Colon (tissue), 2 donors: ENCODE data around the gene LSM7.

ENCODE experiments used
- FAIRE-seq: peaks from 2 replicates; lab custom pipeline; 2012; peaks lifted over from hg19 to GRCh38; lab: Jason Lieb, UNC
- donor health status: control.
- donor health status: control.

Gene LSM7

DNA sequence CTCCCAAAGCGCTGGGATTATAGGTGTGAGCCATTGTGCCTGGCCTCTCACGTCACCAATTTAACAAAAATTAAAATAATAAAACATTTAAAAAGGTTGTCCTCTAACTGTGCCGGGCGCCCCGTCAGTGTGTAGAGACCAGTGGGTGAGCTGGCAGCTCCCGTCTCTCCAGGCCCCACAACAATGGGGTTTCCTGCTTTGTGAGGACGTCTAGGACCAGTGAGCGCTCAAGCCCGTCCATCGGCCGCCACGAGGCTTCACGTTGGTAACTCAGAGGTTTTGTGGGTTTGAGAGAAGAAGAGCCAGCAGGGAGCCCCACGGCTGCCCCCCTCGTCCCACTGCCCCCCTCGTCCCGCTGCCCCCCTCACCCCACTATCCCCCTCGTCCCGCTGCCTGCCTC, 4.7 kb downstream of the LSM7 start:
- no peak for FAIRE-seq

DNA sequence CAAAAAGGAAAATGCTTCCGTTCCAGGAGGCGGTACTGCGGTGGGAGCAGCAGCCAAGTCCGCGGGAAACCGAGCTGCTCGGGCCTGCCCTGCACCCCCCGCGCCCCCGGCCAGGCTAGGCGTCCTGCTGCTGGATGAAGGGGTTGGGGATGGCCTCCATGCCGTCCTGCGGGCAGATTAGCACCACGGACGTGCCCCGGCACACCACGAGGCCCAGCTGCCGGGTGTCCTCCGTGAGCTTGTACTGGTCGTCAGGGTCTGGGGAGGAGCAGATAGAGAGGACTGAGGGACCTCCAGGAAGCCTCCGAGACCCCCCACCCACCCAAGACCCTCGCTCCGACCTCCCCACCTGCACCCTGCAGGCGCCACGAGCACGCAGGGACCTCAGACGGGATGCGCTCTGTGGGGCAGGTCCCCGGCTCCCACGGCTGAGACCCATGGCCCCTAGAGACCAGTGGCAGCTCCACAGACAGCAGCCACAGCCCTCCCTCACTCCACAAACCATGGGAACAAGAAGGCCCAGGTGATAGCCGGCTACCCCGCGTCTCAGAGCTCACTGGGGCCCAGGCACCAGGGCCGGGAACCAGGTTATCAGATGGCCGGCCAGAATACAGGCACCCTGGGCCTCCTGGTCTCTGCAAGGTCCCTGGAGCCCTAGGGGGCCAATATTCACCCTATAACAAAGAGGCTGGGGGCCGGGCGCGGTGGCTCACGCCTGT, 6.7 kb downstream of the LSM7 start:
- FAIRE-seq: no peak

DNA sequence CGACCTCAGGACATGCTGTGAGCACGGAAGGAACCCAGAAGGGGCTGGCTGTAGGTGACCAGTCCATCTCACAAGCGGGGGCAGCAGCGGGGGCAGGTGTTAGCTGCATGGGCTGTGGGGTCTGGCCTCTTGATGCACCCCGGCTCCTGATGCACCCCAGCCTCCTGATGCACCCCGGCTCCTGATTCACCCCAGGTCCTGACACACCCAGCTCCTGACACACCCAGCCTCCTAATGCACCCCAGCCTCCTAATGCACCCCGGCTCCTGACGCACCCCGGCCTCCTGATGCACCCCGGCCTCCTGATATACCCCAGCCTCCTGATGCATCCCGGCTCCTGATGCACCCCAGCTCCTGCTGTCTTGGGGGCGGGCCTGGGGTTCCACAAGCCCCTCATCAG, 7.4 kb downstream of the LSM7 start:
- no peak for FAIRE-seq

DNA sequence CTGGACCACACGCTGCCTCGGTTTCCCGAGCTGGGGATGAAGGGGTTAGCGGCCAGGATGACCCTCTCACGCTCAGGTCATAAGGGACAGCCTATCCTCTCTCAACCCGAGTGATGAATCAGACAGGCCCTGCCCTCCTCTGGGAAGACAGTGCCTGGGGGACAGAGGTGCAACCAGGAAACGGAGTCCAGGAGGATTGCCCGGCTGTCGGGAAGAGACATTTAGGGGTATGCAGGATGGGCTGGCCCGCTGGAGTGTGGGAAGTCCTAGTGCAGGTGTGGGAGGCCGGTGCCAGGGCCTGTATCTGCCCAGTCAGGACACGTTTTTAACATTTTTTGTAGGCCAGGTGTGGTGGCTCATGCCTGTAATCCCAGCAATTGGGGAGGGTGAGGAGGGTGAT, 8.3 kb downstream of the LSM7 start:
- no peak for FAIRE-seq

DNA sequence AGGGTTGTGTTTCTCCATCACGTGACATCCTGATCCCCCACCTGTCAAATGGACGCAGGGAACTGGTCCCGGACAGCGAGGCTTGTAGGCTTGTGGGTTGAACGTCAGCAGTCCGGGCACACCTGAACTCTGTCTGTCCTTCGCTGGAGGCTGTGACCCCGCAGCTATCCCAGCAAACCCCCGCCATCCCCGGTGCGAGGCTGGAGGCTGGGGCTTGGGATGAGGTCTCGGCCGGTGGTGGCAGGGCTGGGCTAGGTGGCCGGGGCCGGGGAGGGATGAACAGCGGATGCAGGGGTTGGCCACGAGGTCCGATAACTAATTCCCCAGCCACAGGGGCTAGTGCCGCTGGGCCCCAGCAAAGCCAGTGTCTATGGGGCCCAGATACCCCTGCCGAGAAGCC, 8.8 kb downstream of the LSM7 start:
- no peak for FAIRE-seq

DNA sequence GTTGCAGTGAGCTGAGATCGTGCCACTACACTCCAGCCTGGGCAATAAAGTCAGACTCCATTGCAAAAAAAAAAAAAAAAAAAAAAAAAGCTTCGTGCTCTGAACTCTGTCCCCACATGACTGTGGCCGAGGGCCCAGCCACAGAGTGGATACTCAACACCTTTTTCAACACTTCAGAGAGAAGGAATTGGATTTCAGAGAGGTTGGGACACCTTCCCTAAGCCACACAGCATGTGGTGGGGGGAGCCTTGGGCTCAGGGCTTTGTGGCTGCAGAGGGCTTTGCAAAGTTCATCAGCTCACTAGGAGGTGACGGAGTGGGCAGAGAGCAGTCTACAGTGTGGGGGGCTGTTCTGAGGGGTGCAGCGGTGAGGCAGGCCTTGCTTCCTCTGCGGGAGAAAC, 9.5 kb downstream of the LSM7 start:
- no peak for FAIRE-seq

DNA sequence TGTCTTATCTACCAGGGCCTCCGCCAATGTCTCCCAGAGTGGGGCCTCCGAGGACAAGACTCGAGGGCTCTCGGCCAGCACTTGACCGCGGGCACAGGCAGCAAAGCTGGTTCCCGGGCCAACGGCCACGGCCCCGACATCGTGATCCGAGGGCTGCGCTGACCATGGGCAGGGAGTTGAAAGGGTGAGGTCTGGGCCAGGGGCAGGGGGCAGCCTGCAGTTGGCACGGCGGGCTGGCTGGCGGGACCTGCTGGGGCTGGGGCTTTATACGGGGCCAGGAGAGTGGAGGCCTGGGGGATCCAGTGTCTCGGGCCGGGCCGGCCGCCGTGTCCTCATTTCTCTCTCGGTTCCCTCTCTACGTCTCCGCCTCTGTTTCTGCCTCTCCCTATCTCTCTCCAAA, 10.6 kb downstream of the LSM7 start:
- FAIRE-seq: no peak

DNA sequence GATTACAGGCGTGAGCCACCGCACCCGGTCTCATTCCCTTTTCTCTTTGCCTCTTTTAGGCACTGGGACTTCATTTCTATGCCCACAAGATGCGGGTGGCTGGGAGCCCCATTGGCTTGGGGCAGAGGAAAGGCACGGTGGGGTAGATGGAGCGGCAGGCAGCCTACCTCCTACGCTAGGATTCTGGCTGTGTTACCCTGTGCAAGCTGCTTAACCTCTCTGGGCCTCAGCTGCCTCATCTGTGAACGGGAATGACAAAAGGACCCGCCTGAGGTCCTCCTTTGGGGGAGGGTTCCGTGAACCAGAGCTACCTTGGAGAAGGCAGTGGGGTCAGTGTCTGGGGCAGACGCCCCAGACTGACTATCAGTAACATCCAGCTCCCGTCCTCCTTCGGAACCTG, 11.1 kb downstream of the LSM7 start:
- FAIRE-seq: no peak

DNA sequence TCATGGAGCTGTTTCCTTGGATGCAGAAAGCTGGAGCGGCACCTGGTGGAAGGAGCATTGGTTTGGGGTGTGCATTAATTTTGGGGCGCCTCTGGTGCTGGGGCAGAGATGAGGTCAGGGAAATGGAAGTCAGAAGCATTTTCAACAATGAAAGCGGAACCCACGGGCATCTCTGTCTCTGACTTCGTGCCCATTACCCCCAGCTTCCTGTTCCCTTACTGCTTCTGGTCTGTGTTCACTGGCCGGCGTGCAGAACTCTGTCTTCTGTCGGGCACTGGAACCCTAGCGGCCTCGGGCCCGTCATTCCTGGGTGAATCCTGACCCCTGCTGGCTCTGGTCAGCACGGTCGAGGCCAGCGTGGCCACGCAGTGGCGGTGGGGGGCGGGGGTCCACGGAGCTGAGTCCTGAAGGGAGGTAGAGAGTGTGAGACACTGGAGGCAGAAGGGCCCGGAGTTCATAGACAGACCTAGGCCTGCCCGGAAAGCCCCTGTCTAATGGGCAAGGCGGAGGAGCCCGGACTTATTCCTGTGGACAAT, 12.5 kb downstream of the LSM7 start:
- no peak for FAIRE-seq

DNA sequence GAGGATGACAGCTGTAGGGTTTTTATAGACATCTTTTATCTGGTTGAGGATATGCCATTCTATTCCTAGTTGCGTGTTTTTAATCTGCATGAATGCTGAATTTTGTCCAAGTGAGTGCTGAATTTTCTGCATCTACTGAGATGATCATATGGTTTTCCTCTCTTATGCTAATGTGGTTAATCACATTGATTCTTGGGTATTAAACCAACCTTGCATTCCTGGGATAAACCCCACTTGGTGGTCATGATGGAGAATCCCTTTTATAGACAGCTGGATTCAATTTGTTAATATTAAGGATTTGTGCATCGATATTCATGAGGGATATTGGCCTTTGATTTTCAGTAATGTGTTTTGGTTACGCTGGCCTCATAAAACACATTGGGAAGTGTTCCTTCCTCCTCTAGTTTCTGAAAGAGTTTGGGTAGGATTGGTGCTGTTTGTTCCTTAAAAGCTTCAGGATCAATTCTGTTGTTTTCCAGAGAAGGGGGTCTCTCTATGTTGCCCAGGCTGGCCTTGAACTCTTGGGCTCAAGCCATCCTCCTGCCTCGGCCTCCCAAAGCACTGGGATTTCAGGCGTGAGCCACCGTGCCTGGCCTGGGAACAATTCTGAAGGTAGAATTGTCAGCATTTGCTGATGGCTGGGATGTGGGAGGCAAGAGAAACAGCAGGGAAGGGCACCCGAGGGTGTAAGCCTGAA, 13.1 kb downstream of the LSM7 start:
- FAIRE-seq: no peak

DNA sequence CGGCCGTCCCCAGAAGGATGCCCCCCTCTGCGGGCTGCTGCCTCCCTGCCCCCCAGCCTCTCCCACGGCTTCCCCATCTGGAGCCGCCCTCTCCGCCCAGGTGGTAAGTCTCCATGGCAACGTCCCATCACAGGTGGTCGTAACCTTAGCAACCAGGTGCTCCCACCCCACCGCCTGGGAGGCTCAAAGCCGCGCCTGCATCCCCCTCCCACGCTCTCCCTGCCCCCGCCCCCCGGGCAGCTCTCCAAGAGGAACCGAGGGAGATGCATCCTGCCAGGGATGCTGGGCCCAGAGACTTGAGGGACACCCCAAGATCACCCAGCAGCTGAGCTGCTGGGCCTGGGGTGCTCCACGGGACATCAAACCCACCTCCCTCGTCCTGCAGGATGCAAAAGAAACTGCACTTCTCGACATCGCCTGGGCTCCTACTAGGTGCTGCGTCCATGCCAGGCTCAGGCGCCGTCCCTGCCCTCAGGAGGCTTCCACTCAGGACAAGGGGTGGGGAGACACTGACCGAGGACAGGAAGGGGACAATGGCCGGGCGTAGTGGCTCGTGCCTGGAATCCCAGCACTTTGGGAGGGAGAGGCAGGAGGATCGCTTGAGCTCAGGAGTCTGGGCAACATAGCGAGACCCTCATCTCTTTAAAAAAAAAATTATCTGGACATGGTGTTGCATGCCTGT, 15.4 kb downstream of the LSM7 start:
- FAIRE-seq: no peak

DNA sequence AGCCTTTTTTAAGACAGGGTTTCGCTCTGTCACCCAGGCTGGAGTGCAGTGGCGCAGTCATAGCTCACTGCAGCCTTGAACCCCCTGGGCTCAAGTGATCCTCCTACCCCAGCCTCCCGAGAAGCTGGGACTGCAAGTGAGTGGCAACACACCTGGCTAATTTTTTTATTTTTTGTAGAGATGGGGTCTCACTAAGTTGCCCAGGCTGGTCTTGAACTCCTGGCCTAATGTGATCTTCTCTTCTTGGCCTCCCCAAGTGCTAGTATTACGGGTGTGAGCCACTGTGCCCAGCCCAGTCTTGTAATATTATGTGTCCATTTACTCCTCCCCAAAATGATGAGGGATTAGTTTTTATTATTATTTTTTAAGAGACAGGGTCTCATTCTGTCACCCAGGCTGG, 17.3 kb downstream of the LSM7 start:
- no peak for FAIRE-seq

DNA sequence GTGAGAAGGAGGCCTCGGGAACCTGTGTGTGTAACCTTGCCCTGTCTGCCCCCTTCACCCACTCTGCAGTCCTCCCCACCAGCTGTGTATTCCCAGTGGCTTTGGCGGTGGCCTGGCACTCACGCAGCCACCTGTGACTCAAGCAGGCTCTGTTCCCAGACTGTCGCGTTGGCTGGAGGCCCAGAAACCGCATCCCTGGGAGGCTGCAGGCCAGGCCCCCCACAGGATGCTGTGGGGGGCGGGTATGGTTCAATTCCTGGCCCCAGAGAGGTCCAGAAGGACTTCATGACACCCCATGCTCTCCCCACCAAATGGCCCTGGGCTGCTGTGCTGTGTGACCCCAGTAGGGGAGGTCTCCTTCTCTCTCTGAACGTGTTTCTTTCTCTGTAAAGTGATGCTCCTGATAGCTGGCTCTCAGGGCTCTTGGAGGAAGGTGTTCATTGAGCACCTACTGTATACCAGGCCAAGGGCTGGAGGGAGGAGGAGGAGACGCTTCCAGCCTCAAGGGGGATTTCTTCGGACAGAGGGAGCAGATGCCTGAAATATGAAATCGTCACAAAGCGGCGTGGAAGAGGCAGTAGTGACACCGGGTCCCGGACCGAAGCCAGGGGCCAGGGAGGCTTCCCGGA, 18.5 kb downstream of the LSM7 start:
- FAIRE-seq: no peak

DNA sequence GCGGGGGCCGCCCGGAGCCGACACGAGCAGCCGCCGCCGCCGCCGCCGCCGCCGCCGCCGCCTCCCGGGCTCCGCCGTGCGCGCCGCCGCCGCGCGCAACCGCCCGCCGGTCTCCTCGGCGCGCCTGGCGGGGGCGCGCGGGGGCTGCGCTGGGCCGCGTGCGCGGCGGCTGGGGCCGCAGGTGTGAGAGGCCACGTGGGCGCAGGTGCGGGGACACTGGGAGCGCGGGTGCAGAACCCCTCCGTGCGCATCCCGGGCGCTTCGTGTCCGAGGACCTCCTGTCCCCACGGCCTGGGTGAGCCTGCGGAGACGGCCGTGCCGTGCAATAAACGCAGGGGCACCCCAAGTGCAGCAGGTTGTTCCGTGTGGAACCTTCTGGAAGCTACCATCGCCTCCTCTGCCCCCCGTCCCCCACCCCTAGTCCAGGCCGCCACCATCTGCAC, 20.3 kb downstream of the LSM7 start, which contains the start of gene LINGO3:
LINGO3 (minus strand) TSS at position 41 of the 443 bp plus-strand sequence. CDS start 16,378 bp downstream, outside the sequence.
- FAIRE-seq: no peak

DNA sequence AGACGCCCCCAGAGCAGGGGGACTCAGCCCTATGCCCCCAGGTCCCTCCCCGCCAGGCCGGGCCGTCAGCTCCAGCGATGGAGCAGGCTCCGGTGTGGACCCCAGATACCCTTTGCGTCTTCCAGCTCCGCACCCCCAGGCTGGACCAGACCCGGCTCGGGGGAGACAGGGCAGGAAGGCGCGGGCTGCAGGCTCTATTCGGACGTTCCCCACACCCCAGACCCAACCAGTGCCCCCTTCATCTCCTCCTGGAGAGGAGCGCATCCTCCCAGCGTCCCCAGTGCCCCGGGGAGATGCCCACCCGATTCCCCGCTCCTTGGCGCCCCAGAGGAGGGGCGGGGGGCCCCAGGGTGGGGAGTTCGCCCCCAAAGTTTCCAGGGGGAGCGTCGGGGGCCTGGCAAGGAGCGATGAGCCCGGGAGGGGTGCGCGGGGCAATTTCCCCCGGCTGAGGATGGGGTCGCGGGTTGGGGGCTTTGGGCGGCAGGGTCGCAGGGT, 20.8 kb downstream of the LSM7 start:
- FAIRE-seq: no peak

DNA sequence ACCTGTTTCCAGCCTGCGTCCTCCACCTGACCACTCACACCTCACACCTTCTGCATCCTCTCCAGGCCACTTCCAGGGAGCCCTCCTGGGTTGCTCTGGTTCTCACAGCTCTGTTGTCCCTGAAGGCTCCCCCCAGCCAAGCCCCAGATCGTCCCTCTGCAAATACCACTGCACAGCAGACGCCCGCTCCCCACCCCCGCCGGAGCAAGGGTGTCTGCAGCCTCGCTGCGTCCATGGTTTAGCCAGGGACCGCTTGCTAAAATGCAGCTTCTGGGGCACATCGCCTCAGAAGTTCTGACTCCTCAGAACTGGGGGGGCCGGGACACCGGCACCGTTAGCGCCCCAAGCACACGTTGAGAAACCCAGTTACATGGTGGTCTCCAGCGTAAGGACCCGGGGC, 21.4 kb downstream of the LSM7 start:
- no peak for FAIRE-seq

DNA sequence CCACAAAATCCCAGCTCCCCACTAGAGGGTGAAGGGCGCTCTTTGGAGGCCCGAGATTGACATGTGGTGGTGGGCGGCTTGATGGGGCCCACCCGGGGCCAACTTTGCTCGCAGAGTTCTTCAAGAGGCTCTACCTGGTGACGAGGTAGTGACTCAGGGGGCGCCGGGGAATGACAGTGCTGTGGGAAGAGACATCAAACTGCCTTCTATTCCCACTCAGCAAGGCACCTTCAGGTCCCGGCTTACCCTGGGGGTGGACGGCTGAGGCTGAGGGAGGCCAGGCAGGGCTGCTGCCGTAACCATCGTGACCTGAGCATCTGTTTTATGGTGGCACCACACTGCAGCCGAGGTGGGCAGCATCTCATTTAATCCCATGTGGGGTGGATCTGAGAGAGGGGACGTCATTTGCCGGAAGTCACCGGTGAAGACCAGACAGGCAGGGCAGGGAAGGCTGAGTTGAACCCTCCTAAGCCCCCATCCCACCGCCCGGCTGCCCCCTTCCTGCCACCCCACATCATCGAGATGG, 22.0 kb downstream of the LSM7 start:
- no peak for FAIRE-seq

DNA sequence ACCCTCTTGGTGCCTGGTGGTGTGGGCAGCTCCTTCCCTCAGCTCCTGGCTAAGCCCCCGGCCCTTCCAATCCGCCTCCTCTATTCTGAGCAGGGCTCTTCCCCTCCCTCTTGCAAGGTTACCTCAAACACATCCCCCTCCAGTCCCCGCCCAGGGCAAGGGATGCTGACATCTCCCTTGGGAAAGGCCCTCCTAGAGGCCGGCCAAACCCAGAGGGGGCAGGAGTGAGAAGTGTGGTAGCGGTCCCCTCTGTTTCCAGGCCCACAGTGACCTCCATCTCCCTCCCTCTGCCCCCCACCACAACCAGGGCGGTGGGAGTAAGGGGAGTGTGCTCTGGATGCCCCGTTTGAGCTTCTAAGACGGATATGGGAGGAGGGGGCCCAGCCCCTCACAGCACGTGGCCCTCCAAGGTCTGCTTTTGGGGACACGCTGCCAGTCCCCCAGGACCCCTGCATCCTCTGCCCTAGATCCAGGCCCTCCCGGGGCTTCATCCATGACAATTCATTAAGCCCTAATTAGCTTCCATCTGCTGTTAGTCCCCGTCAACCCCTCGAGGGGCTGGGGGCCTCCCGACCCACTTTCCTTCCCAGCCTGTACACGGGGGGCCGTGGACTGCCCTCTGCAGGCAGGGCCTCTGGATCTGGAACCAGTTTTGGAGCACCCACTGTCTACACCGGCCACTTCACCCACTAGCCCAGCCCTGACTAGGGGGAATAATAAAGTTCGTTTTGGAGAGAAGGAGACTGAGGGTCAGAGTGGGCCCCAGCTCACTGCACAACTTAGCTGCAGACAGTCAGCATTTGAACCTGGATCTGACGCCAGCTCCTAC, 22.7 kb downstream of the LSM7 start:
- no peak for FAIRE-seq

DNA sequence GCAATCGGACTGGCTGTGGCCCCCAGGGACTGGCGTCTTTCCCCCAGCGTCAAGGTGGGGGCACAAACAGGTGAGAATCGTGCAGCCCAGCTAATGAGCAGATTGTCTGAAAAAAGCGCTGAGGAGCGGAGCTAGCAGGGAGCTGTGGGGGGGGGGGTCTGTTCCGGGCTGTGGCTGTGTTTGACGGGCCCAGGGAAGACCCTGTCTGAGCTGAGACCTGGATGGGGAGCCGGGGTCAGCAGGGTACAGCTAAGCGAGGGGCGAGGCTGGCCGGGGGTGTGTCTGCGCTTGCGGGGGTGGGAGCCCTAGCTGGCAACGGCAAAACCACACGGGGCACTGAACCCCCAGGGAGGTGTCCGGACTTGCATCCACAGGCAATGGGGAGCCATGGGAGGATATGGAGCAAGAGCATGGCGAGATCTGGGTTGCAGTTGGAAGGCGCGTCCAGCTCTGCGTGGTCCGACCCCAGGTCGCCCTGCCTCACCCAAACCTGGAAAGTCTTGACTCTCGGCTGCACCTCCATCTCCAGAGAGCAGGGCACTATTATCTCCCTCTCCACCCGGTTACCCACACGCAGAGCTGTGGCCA, 25.1 kb downstream of the LSM7 start:
- no peak for FAIRE-seq

DNA sequence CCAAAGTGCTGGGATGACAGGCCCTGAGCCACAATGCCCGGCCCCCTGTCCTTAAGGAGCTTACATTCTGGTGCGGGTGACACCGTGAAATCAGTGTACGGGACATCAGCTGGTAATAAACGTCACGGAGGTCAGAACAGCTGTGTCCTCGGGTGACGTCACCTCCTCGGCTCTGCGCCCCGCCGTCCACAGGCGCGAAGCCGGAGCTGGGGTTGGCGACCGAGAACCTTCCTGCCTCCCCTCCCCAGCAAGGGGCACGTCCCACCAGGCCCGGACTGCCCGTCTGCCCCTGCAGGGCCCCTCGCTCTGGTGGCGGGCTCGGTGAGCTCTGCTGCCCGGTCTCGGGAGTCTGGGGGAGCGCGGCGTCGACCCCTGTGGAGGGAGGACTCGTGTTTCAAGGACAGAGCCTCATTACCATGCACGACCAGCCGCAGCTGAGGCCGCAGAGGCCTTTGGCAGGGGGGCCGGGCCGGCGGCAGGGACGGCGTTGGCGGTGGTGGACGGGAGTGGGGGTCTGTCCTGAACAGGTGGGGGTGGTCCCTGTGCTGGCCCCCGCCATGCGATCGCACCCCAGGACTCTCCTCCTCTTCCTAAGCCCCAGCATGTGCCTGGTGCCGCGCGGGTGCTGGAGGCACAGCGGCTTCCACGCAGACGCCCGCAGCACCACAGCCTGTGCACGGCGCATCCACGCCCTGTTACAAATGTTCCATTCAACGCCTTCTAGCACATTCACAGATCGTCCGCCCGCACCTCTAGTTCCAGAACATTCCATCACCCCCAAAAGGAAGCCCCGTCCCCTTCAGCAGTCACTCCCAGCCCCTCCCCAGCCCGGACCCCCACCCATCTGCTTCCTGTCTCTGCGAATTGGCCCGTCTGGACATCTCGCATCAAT, 25.8 kb downstream of the LSM7 start:
- no peak for FAIRE-seq
